PFSK-1 (cell line): ENCODE results near the gene CYTH4.

Experiments used
- FOXP2 ChIP-seq: optimal IDR thresholded peaks from 2 replicates; pipeline ENCODE3; 2011; ENCODE audit warnings: borderline replicate concordance, control low read depth, inconsistent platforms; ENCODE audit not compliant: insufficient read depth; ENCODE audit errors: extremely low read length, extremely low read depth
- POLR2AphosphoS5 ChIP-seq: IDR thresholded peaks from 2 replicates; pipeline ENCODE4 v1.6.1; 2012; ENCODE audit warnings: low read depth, mild to moderate bottlenecking, control low read depth, low read length, moderate library complexity
- SIN3A ChIP-seq: IDR thresholded peaks from 2 replicates; pipeline ENCODE4 v1.6.1; 2012; ENCODE audit warnings: mild to moderate bottlenecking, low read length, moderate library complexity, borderline replicate concordance; ENCODE audit not compliant: insufficient read depth
- TAF1 ChIP-seq: IDR thresholded peaks from 2 replicates; pipeline ENCODE4 v1.6.1; 2012; ENCODE audit warnings: low read length, control low read depth, borderline replicate concordance; ENCODE audit not compliant: insufficient read depth
- TF ChIP-seq, protein P1 (sequence below), 2 experiments: IDR thresholded peaks; 2 replicates each; pipeline versions ENCODE4 v1.6.1 to v1.8.0; 2011 to 2012; ENCODE audit warnings: low read depth in 2 of 2, low read length in 2 of 2, control low read depth in 1 of 2, inconsistent platforms in 1 of 2, mild to moderate bottlenecking in 1 of 2, moderate library complexity in 1 of 2; ENCODE audit not compliant: insufficient read depth in 1 of 2

DNA sequence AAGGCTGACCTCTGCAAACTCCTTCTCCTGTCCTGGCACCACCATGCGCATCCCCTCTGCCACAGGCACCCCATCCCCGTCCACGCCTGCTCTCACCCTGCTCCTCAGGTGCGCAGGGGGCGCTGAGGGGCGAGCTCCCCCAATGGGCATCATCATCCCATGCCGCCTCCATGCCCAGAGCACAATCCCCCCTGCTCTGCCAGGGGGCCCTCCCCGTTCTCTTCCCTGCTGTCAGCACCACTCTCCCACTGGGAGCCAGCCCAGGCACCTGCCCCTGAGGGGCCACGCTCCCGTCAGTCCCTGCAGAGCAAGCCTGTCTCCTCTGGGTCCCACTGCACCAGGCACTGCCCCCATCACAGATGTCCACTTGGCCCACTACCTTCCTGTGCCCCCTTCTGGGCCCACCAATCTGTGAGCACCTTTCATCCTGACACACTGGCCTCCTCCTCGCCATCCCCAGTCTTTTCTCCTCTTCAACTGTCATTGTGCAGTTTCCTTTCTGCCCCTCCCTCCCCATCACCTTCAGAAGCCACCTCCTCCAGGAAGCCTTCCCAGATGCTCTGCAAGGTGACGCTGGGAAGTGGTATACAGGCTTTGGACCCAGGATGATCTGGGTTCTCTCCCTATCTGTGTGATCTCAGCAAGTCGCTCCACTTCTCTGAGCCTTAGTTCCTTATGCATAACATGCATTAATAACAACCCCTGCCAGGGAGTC is 62.6 kb downstream of the CYTH4 start:
- TF ChIP-seq TAF1 (no peak), POLR2AphosphoS5 (no peak), SIN3A (no peak), FOXP2 (no peak)
- TF ChIP-seq, protein P1, sequence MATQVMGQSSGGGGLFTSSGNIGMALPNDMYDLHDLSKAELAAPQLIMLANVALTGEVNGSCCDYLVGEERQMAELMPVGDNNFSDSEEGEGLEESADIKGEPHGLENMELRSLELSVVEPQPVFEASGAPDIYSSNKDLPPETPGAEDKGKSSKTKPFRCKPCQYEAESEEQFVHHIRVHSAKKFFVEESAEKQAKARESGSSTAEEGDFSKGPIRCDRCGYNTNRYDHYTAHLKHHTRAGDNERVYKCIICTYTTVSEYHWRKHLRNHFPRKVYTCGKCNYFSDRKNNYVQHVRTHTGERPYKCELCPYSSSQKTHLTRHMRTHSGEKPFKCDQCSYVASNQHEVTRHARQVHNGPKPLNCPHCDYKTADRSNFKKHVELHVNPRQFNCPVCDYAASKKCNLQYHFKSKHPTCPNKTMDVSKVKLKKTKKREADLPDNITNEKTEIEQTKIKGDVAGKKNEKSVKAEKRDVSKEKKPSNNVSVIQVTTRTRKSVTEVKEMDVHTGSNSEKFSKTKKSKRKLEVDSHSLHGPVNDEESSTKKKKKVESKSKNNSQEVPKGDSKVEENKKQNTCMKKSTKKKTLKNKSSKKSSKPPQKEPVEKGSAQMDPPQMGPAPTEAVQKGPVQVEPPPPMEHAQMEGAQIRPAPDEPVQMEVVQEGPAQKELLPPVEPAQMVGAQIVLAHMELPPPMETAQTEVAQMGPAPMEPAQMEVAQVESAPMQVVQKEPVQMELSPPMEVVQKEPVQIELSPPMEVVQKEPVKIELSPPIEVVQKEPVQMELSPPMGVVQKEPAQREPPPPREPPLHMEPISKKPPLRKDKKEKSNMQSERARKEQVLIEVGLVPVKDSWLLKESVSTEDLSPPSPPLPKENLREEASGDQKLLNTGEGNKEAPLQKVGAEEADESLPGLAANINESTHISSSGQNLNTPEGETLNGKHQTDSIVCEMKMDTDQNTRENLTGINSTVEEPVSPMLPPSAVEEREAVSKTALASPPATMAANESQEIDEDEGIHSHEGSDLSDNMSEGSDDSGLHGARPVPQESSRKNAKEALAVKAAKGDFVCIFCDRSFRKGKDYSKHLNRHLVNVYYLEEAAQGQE (IDR thresholded peaks at IDR 0.05; ENCODE audit: insufficient read depth in 1 of 2, low read depth in 2 of 2, low read length in 2 of 2): no peak
